OCI-LY3 (cell line): ENCODE measurements around the gene CCND1.

Experiments used
- CTCF ChIP-seq: fragments of 200-600, 300-600 bp; sonication (generic); IDR thresholded peaks from 2 replicates; pipeline ENCODE4 v1.5.1; 2014; ENCODE audit warnings: antibody characterized with exemption, low read length, low read depth
- EZH2phosphoT487 ChIP-seq: fragments of 200-600 bp; shearing (Covaris generic); IDR thresholded peaks from 2 replicates; pipeline ENCODE4 v1.6.1; 2018; ENCODE audit warnings: antibody characterized with exemption, mixed run types, low read depth

- TF ChIP-seq CTCF: no peak
- TF ChIP-seq EZH2phosphoT487: no peak
These were observed 57.4 kb downstream of the CCND1 start for GRCh38 chr11:69698362-69698761.
